ENCODE results near the gene ADGRE2. TPM values are rescaled to one million over a fixed set of nuclear protein-coding genes. Genes with fewer than 3 reads are reported as not detected.
"Not testable (repeated sequence)": the region's sequence is repeated elsewhere in the genome, so short reads cannot be mapped to it uniquely, and the experiment has no call there.

Gene ADGRE2
- total RNA-seq, 1 experiment from 2014 or later: 0.26 TPM

DNA sequence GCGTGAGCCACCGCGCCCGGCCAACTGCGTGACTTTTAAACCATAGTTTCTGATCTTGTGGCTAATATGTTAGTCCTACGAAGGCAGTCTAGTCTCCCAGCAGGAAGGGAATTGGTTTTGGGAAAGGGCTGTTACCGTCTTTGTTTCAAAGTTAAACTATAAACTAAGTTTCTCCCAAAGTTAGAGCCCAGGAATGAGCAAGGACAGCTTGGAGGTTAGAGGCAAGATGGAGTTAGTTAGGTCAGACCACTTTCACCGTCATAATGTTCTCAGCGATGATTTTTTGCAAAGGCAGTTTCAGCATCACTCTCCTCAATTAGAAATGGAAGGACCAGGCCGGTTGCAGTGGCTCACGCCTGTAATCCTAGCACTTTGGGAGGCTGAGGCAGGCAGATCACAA is 17.7 kb upstream of the ADGRE2 start:
- Histone ChIP-seq H3K4me3 (no peak overlapping the region), H3K79me2 (ENCODE audit: low read depth) (no peaks in the 10 kb centered on the region), H4K20me1 (ENCODE audit: insufficient read depth) (no peaks in the 10 kb centered on the region), H3K27ac (no peak overlapping the region), H3K36me3 (ENCODE audit: low read depth) (no peaks in the 10 kb centered on the region), H3K4me2 (no peak overlapping the region), H3K4me1 (replicated peaks; ENCODE audit: insufficient read depth) (0 out of 2 replicates have a peak, but pooled peaks cover 5% of the 10 kb centered on the region), H3F3A (ENCODE audit: insufficient read depth, low read depth) (no peaks in the 10 kb centered on the region), H3K9me2 (ENCODE audit: insufficient read depth) (no peaks in the 10 kb centered on the region), H2AFZ (no peak overlapping the region), H3K9me3 (ENCODE audit: insufficient read depth, low read depth) (no peaks in the 10 kb centered on the region), H3K27me3 (ENCODE audit: insufficient read depth, low read depth) (no peaks in the 10 kb centered on the region)
- no TSS peak for BruUV-seq (replicated peaks)
- ChIA-PET POLR2A (ENCODE audit: unreplicated experiment) (no interaction called here), CTCF (no interaction called here)
- DNase-seq: no peak
- intact Hi-C loops (cut with micrococcal nuclease; ENCODE audit: unreplicated experiment): no loop called here
- TF ChIP-seq EZH2 (IDR thresholded peaks at IDR 0.05; ENCODE audit: low read depth): no peak
- TF ChIP-seq, protein P1, sequence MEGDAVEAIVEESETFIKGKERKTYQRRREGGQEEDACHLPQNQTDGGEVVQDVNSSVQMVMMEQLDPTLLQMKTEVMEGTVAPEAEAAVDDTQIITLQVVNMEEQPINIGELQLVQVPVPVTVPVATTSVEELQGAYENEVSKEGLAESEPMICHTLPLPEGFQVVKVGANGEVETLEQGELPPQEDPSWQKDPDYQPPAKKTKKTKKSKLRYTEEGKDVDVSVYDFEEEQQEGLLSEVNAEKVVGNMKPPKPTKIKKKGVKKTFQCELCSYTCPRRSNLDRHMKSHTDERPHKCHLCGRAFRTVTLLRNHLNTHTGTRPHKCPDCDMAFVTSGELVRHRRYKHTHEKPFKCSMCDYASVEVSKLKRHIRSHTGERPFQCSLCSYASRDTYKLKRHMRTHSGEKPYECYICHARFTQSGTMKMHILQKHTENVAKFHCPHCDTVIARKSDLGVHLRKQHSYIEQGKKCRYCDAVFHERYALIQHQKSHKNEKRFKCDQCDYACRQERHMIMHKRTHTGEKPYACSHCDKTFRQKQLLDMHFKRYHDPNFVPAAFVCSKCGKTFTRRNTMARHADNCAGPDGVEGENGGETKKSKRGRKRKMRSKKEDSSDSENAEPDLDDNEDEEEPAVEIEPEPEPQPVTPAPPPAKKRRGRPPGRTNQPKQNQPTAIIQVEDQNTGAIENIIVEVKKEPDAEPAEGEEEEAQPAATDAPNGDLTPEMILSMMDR (conservative IDR thresholded peaks at IDR 0.05): no peak

DNA sequence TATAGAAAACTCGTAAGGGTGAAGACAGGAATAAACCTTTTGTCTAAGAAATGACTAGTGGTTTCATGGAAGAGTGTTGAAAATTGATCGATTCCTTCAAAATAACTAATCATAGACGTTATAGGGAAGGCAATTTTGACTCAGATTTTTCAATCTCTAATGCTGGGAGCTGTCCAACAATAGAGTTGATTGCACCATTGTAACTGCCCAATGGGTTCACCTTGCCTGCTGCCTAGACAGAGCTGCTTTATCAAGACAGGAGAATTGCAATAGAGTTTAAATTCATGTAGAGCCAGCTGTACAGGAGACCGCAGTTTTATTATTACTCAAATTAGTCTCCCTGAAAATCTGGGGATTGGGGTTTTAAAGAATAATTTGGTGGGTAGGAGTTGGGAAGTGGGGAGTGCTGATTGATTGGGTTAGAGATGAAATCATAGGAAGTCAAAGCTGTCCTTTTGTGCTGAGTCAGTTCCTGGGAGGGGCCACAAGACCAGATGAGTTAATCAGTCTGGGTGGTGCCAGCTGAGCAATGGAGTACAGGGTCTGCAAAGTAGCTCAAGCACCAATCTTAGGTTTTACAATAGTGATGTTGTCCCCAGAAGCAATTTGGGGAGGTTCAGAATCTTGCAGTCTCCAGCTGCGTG is 16.8 kb upstream of the ADGRE2 start:
- H2AFZ ChIP-seq: no peak overlapping the region
- CTCF ChIA-PET: no interaction called here
- BruUV-seq (replicated peaks): no TSS peak

DNA sequence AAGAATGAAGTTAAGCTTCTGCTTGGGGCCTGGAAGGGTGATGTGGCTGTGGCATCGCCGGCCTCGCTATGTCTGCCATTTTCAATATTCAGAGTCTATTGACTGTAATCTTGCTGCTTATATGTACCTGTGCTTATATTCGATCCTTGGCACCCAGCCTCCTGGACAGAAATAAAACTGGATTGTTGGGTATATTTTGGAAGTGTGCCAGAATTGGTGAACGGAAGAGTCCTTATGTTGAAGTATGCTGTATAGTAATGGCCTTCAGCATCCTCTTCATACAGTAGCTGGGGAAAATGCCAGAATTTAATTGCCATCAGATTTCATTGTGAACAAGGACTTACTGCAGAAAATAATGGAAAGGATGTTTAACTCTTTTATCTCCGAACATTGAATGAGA is 13.9 kb upstream of the ADGRE2 start:
- H3K36me3 ChIP-seq (ENCODE audit: low read depth): not testable (repeated sequence)

More for the DNA sequence above, 16.8 kb upstream of the ADGRE2 start:
- Histone ChIP-seq H3K4me2 (no peak overlapping the region), H3K27me3 (ENCODE audit: insufficient read depth, low read depth) (no peaks in the 10 kb centered on the region), H3F3A (ENCODE audit: insufficient read depth, low read depth) (no peaks in the 10 kb centered on the region), H4K20me1 (ENCODE audit: insufficient read depth) (no peaks in the 10 kb centered on the region), H3K27ac (no peak overlapping the region), H3K9me3 (ENCODE audit: insufficient read depth, low read depth) (no peaks in the 10 kb centered on the region), H3K9me2 (ENCODE audit: insufficient read depth) (no peaks in the 10 kb centered on the region), H3K36me3 (ENCODE audit: low read depth) (no peaks in the 10 kb centered on the region), H3K4me1 (replicated peaks; ENCODE audit: insufficient read depth) (0 out of 2 replicates have a peak, but pooled peaks cover 5% of the 10 kb centered on the region), H3K4me3 (no peak overlapping the region), H3K79me2 (ENCODE audit: low read depth) (no peaks in the 10 kb centered on the region)
- POLR2A ChIA-PET (ENCODE audit: unreplicated experiment): no interaction called here
- TF ChIP-seq, protein P1 (conservative IDR thresholded peaks at IDR 0.05): no peak
- no peak for TF ChIP-seq EZH2 (IDR thresholded peaks at IDR 0.05; ENCODE audit: low read depth)
- intact Hi-C loops (cut with micrococcal nuclease; ENCODE audit: unreplicated experiment): no loop called here
- DNase-seq: no peak

More for the DNA sequence above, 13.9 kb upstream of the ADGRE2 start:
- H2AFZ ChIP-seq; H3K4me2 ChIP-seq; H3F3A ChIP-seq (ENCODE audit: insufficient read depth, low read depth); H3K27ac ChIP-seq; H3K27me3 ChIP-seq (ENCODE audit: insufficient read depth, low read depth); H3K4me3 ChIP-seq; H3K9me2 ChIP-seq (ENCODE audit: insufficient read depth); H4K20me1 ChIP-seq (ENCODE audit: insufficient read depth); BruUV-seq (replicated peaks); DNase-seq; intact Hi-C loops (cut with micrococcal nuclease; ENCODE audit: unreplicated experiment); H3K9me3 ChIP-seq (ENCODE audit: insufficient read depth, low read depth); H3K79me2 ChIP-seq (ENCODE audit: low read depth); CTCF ChIA-PET; H3K4me1 ChIP-seq (replicated peaks; ENCODE audit: insufficient read depth): not testable (repeated sequence)
- POLR2A ChIA-PET (ENCODE audit: unreplicated experiment): interaction anchor here (0.6 kb wide), 1 partner anchor 12 kb away, joined by 3 read pairs; no protein-coding TSS in a partner anchor
